SK-N-SH (cell line): ENCODE data around the gene BCL11B. TPM values are rescaled to one million over a fixed set of nuclear protein-coding genes. Genes with fewer than 3 reads are reported as not detected.

ENCODE experiments used
- CTCF ChIA-PET: fragments of 300-600, 350-600 bp; formaldehyde crosslinking; extraction: SDS; loops from one replicate; lab custom pipeline; 2021; lab: Yijun Ruan, JAX
- POLR2A ChIA-PET: fragments of 350-600 bp; sonication (Branson Sonifier 250); formaldehyde crosslinking; extraction: SDS; loops from one replicate; lab custom pipeline; 2020; ENCODE audit warnings: antibody characterized with exemption, inconsistent platforms; lab: Yijun Ruan, JAX
- DNase-seq: peaks from one replicate; pipeline ENCODE4 v3.0.0; 2012
- H2AFZ ChIP-seq: fragments of 200-600 bp; sonication (generic); 2 replicates; pipeline ENCODE4 v1.8.1; 2016; ENCODE audit warnings: antibody characterized with exemption, mild to moderate bottlenecking, low read depth
- H3F3A ChIP-seq: fragments of 200-600 bp; sonication (generic); replicated peaks from 2 replicates; pipeline ENCODE3; 2016; ENCODE audit warnings: antibody characterized with exemption, mild to moderate bottlenecking; ENCODE audit not compliant: insufficient read depth
- H3K27ac ChIP-seq, 2 experiments: fragments of 200-500 bp in 1 of 2; fragments of 200-600 bp in 1 of 2; sonication (Bioruptor generic) in 1 of 2; sonication (generic), shearing (Covaris generic) in 1 of 2; 2 replicates each; pipeline versions ENCODE4 v1.5.1 to v1.6.1; 2014 to 2016; ENCODE audit warnings: low read depth in 2 of 2, inconsistent platforms in 1 of 2, low read length in 1 of 2, mild to moderate bottlenecking in 1 of 2, mixed read lengths in 1 of 2
- H3K27me3 ChIP-seq: fragments of 200-600 bp; sonication (generic), shearing (Covaris generic); 2 replicates; pipeline ENCODE4 v1.6.1; 2016; ENCODE audit warnings: mixed run types; ENCODE audit not compliant: insufficient read depth
- H3K36me3 ChIP-seq, 2 experiments: fragments of 200-500 bp in 1 of 2; fragments of 200-600 bp in 1 of 2; sonication (Bioruptor generic) in 1 of 2; sonication (generic) in 1 of 2; replicated peaks in 1 of 2; 2 replicates each; pipeline versions ENCODE3 to v1.5.1; 2014 to 2016; ENCODE audit warnings: low read length in 1 of 2, mild to moderate bottlenecking in 1 of 2; ENCODE audit not compliant: insufficient read depth in 2 of 2, control insufficient read depth in 1 of 2
- H3K4me1 ChIP-seq, 2 experiments: fragments of 200-500 bp in 1 of 2; fragments of 200-600 bp in 1 of 2; sonication (Bioruptor generic) in 1 of 2; sonication (generic), shearing (Covaris generic) in 1 of 2; 2 replicates each; pipeline versions ENCODE4 v1.5.1 to v1.6.1; 2014 to 2016; ENCODE audit warnings: low read depth in 1 of 2, low read length in 1 of 2, mixed run types in 1 of 2; ENCODE audit not compliant: insufficient read depth in 2 of 2, control insufficient read depth in 1 of 2
- H3K4me2 ChIP-seq: fragments of 200-600 bp; sonication (generic), shearing (Covaris generic); 2 replicates; pipeline ENCODE4 v1.6.1; 2017; ENCODE audit warnings: mixed run types
- H3K4me3 ChIP-seq, 2 experiments: fragments of 200-500 bp in 1 of 2; fragments of 200-600 bp in 1 of 2; sonication (Bioruptor generic) in 1 of 2; sonication (generic), shearing (Covaris generic) in 1 of 2; 2 replicates each; pipeline versions ENCODE4 v1.5.1 to v1.8.1; 2014 to 2016; ENCODE audit warnings: low read depth in 2 of 2, inconsistent platforms in 1 of 2, low read length in 1 of 2, mild to moderate bottlenecking in 1 of 2, mixed read lengths in 1 of 2, moderate library complexity in 1 of 2
- H3K79me2 ChIP-seq: fragments of 200-600 bp; sonication (generic); 2 replicates; pipeline ENCODE4 v1.8.1; 2017; ENCODE audit warnings: mild to moderate bottlenecking; ENCODE audit not compliant: insufficient read depth
- H3K9ac ChIP-seq: fragments of 200-600 bp; sonication (generic); 2 replicates; pipeline ENCODE4 v1.6.1; 2017; ENCODE audit warnings: mixed run types
- H3K9me2 ChIP-seq: fragments of 200-600 bp; sonication (generic); 2 replicates; pipeline ENCODE4 v1.6.1; 2017; ENCODE audit warnings: mixed run types
- H3K9me3 ChIP-seq: fragments of 200-600 bp; sonication (generic); 2 replicates; pipeline ENCODE4 v1.6.1; 2017; ENCODE audit warnings: mixed run types, mild to moderate bottlenecking, moderate library complexity
- H4K20me1 ChIP-seq: fragments of 200-600 bp; sonication (generic); 2 replicates; pipeline ENCODE4 v1.6.1; 2017; ENCODE audit warnings: mild to moderate bottlenecking, mixed run types; ENCODE audit not compliant: insufficient read depth
- FOSL2 ChIP-seq: IDR thresholded peaks from 2 replicates; pipeline ENCODE4 v1.4.0; 2012; ENCODE audit warnings: low read depth, mild to moderate bottlenecking, moderate library complexity, borderline replicate concordance
- MEF2A ChIP-seq: IDR thresholded peaks from 2 replicates; pipeline ENCODE4 v1.4.0; 2012; ENCODE audit warnings: low read depth, borderline replicate concordance
- POLR2AphosphoS5 ChIP-seq: IDR thresholded peaks from 2 replicates; pipeline ENCODE4 v1.6.1; 2012; ENCODE audit warnings: low read depth, low read length
- WGBS: methylation state at CpG from one replicate; pipeline ENCODE4 v1.1.6; 2017; ENCODE audit warnings: low lambda C conversion rate; 5-methylcytosine and 5-hydroxymethylcytosine counted together
- polyA plus RNA-seq, 3 experiments: library from polyadenylated mRNA; depleted of rRNA; stranded (reverse); fragments of >200 nt; gene quantifications; 2 replicates each; pipeline ENCODE4 v1.2.3, GENCODE V29; 2012
- TF ChIP-seq, protein P1 (sequence below): fragments of 150-350 bp; IDR thresholded peaks from 2 replicates; pipeline ENCODE4 v1.6.1; 2016; ENCODE audit warnings: mild to moderate bottlenecking, low read depth, low read length
- TF ChIP-seq, protein P2 (sequence below): IDR thresholded peaks from 2 replicates; pipeline ENCODE4 v1.4.0; 2012; ENCODE audit warnings: low read depth, borderline replicate concordance
- TF ChIP-seq, protein P3 (sequence below): IDR thresholded peaks from 2 replicates; pipeline ENCODE4 v1.6.1; 2012; ENCODE audit warnings: mild to moderate bottlenecking, low read depth, low read length, moderate library complexity
- TF ChIP-seq, protein P4 (sequence below): fragments of 200-600 bp; sonication (generic); IDR thresholded peaks from 2 replicates; pipeline ENCODE4 v1.6.1; 2017; ENCODE audit warnings: antibody characterized with exemption, mild to moderate bottlenecking, moderate library complexity

Gene BCL11B
- polyA plus RNA-seq, 1 of the 3 experiments (the other 2 are of a cell fraction), result not detected

DNA sequence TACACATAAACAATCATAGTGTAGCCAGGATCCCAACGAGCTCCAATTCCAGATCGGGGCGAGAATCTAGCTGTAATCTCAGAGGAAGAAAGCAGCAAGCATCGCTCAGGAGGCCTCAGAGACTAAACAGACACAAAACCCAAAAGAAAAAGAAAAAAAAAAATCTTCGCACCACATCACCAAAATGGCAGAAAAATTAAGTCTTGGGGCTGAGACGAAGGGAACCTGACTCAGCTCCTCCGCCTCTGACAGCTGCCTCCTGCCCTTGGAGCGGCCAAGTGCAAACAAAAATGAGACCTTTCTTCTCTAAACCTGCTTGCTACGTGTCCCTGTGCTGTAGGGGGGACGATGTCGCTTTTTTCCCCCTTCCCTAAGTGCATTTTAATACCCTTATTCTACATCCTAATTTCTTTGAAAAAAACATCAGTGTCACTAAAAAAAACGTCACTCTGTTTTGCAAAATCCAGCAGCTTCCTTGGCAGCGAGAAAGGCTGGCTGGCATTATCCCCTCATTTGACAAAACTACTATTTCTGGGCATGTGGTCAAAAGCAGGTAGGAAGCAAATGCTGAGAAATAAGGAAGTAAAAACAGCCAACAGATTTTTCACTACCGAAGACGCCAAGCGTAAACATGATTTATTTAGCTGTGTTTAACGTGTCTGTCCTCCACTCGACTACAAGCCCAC lies 30.5 kb downstream of the BCL11B start:
- WGBS, result 17% methylated on average over 18 of the region's 18 CpGs
- H3K36me3 ChIP-seq, result no peaks in the 10 kb centered on the region
- ChIA-PET CTCF (interaction anchor here (4.3 kb wide), 1 partner anchor 25 kb away, joined by 20 read pairs; no protein-coding TSS in a partner anchor), POLR2A (interaction anchor here (0.5 kb wide), 1 partner anchor 23 kb away, joined by 4 read pairs; no protein-coding TSS in a partner anchor)
- peaks cover 82% of the 10 kb centered on the region for H3K27me3 ChIP-seq
- H3F3A ChIP-seq, result no peaks in the 10 kb centered on the region
- H3K9me2 ChIP-seq, result no peaks in the 10 kb centered on the region
- no peaks in the 10 kb centered on the region for H3K9me3 ChIP-seq
- no peak overlapping the region for H3K9ac ChIP-seq
- no peak for DNase-seq
- H3K27ac ChIP-seq, result no peak overlapping the region
- H4K20me1 ChIP-seq, result no peaks in the 10 kb centered on the region
- H3K79me2 ChIP-seq, result no peaks in the 10 kb centered on the region
- no peak overlapping the region for H2AFZ ChIP-seq
- no peak overlapping the region for H3K4me2 ChIP-seq
- no peak overlapping the region for H3K4me3 ChIP-seq
- H3K4me1 ChIP-seq, result no peaks in the 10 kb centered on the region; a peak in 1 of 4 replicates
- TF ChIP-seq POLR2AphosphoS5 (no peak), FOSL2 (no peak), MEF2A (no peak)
- TF ChIP-seq, protein P1, sequence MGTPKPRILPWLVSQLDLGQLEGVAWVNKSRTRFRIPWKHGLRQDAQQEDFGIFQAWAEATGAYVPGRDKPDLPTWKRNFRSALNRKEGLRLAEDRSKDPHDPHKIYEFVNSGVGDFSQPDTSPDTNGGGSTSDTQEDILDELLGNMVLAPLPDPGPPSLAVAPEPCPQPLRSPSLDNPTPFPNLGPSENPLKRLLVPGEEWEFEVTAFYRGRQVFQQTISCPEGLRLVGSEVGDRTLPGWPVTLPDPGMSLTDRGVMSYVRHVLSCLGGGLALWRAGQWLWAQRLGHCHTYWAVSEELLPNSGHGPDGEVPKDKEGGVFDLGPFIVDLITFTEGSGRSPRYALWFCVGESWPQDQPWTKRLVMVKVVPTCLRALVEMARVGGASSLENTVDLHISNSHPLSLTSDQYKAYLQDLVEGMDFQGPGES, result no peak
- TF ChIP-seq, protein P2, sequence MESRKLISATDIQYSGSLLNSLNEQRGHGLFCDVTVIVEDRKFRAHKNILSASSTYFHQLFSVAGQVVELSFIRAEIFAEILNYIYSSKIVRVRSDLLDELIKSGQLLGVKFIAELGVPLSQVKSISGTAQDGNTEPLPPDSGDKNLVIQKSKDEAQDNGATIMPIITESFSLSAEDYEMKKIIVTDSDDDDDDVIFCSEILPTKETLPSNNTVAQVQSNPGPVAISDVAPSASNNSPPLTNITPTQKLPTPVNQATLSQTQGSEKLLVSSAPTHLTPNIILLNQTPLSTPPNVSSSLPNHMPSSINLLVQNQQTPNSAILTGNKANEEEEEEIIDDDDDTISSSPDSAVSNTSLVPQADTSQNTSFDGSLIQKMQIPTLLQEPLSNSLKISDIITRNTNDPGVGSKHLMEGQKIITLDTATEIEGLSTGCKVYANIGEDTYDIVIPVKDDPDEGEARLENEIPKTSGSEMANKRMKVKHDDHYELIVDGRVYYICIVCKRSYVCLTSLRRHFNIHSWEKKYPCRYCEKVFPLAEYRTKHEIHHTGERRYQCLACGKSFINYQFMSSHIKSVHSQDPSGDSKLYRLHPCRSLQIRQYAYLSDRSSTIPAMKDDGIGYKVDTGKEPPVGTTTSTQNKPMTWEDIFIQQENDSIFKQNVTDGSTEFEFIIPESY, result no peak
- TF ChIP-seq, protein P3, sequence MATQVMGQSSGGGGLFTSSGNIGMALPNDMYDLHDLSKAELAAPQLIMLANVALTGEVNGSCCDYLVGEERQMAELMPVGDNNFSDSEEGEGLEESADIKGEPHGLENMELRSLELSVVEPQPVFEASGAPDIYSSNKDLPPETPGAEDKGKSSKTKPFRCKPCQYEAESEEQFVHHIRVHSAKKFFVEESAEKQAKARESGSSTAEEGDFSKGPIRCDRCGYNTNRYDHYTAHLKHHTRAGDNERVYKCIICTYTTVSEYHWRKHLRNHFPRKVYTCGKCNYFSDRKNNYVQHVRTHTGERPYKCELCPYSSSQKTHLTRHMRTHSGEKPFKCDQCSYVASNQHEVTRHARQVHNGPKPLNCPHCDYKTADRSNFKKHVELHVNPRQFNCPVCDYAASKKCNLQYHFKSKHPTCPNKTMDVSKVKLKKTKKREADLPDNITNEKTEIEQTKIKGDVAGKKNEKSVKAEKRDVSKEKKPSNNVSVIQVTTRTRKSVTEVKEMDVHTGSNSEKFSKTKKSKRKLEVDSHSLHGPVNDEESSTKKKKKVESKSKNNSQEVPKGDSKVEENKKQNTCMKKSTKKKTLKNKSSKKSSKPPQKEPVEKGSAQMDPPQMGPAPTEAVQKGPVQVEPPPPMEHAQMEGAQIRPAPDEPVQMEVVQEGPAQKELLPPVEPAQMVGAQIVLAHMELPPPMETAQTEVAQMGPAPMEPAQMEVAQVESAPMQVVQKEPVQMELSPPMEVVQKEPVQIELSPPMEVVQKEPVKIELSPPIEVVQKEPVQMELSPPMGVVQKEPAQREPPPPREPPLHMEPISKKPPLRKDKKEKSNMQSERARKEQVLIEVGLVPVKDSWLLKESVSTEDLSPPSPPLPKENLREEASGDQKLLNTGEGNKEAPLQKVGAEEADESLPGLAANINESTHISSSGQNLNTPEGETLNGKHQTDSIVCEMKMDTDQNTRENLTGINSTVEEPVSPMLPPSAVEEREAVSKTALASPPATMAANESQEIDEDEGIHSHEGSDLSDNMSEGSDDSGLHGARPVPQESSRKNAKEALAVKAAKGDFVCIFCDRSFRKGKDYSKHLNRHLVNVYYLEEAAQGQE, result no peak
- TF ChIP-seq, protein P4, sequence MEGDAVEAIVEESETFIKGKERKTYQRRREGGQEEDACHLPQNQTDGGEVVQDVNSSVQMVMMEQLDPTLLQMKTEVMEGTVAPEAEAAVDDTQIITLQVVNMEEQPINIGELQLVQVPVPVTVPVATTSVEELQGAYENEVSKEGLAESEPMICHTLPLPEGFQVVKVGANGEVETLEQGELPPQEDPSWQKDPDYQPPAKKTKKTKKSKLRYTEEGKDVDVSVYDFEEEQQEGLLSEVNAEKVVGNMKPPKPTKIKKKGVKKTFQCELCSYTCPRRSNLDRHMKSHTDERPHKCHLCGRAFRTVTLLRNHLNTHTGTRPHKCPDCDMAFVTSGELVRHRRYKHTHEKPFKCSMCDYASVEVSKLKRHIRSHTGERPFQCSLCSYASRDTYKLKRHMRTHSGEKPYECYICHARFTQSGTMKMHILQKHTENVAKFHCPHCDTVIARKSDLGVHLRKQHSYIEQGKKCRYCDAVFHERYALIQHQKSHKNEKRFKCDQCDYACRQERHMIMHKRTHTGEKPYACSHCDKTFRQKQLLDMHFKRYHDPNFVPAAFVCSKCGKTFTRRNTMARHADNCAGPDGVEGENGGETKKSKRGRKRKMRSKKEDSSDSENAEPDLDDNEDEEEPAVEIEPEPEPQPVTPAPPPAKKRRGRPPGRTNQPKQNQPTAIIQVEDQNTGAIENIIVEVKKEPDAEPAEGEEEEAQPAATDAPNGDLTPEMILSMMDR, result no peak
